ENCODE results near the gene NGEF.

DNA sequence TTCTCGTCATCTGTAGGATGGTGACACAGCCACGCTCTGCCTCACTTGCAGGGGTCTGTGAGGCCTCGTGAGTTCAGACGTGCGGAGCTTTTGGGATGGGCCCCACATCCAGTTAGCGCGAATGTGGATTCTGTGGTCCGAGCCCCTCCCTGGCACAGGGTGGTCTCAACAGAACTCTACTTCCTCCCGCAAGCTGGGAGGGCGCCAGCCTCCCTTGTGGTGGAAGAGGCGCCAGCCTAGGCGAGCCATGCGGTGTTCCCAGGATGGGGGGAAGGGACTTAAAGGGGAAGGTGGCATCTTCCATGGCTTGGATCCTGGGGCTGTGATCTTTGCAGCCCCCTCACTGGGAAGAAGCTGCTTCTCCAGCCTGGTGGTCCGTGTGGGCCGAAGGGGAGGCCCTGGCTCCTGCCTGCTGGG lies 141.6 kb downstream of the NGEF start:
- no peak for TF ChIP-seq POLR2A (IDR thresholded peaks at IDR 0.05)
- TF ChIP-seq, protein P1, sequence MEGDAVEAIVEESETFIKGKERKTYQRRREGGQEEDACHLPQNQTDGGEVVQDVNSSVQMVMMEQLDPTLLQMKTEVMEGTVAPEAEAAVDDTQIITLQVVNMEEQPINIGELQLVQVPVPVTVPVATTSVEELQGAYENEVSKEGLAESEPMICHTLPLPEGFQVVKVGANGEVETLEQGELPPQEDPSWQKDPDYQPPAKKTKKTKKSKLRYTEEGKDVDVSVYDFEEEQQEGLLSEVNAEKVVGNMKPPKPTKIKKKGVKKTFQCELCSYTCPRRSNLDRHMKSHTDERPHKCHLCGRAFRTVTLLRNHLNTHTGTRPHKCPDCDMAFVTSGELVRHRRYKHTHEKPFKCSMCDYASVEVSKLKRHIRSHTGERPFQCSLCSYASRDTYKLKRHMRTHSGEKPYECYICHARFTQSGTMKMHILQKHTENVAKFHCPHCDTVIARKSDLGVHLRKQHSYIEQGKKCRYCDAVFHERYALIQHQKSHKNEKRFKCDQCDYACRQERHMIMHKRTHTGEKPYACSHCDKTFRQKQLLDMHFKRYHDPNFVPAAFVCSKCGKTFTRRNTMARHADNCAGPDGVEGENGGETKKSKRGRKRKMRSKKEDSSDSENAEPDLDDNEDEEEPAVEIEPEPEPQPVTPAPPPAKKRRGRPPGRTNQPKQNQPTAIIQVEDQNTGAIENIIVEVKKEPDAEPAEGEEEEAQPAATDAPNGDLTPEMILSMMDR (IDR thresholded peaks at IDR 0.05) = no peak
